B cell (primary cell): ENCODE measurements around the gene WT1. TPM values are rescaled to one million over a fixed set of nuclear protein-coding genes. Genes with fewer than 3 reads are reported as not detected.

Source experiments
- ATAC-seq: fragments of 200-7000 bp; cut with Tn5 transposase; one replicate; pipeline ENCODE4 v1.10.0; 2021; ENCODE audit warnings: low read depth, mild to moderate bottlenecking, moderate number of reproducible peaks, moderate library complexity
- CTCF ChIA-PET: fragments of 350-600 bp; sonication (Branson Sonifier 250); formaldehyde crosslinking; loops from one replicate; lab custom pipeline; 2021; ENCODE audit warnings: antibody characterized with exemption, inconsistent platforms; lab: Charles Lee
- POLR2A ChIA-PET: fragments of 350-600 bp; sonication (Branson Sonifier 250); formaldehyde crosslinking; loops from one replicate; lab custom pipeline; 2021; ENCODE audit warnings: antibody characterized with exemption; lab: Charles Lee
- DNase-seq: peaks from one replicate; pipeline ENCODE4 v3.0.0; 2013
- H2AFZ ChIP-seq: 2 replicates; pipeline ENCODE4 v1.6.1; 2012; ENCODE audit warnings: mild to moderate bottlenecking, low read depth, low read length; ENCODE audit not compliant: insufficient read depth, poor library complexity, severe bottlenecking
- H3K27ac ChIP-seq, 2 donors: 1 replicate in 1 of 2; 2 replicates in 1 of 2; pipeline ENCODE4 v1.5.1; 2012 to 2013; ENCODE audit warnings: low read length in 2 of 2, mild to moderate bottlenecking in 2 of 2, moderate library complexity in 1 of 2
- H3K27me3 ChIP-seq, 4 experiments: fragments of 200-600 bp in 1 of 4; sonication (generic) in 1 of 4; replicated peaks in 1 of 4; 1 replicate in 2 of 4; 2 replicates in 2 of 4; pipeline versions ENCODE4 v1.6.1 to v1.7.0; 2013 to 2016; ENCODE audit warnings: low read length in 3 of 4, mild to moderate bottlenecking in 2 of 4, mixed read lengths in 1 of 4, moderate library complexity in 1 of 4; ENCODE audit not compliant: insufficient read depth in 4 of 4, control insufficient read depth in 3 of 4; ENCODE audit errors: control extremely low read depth in 1 of 4
- H3K36me3 ChIP-seq, 2 experiments: replicated peaks in 1 of 2; 1 replicate in 1 of 2; 2 replicates in 1 of 2; pipeline versions ENCODE4 v1.6.1 to v1.7.1; 2013; ENCODE audit warnings: low read length in 1 of 2; ENCODE audit not compliant: insufficient read depth in 2 of 2, control insufficient read depth in 1 of 2; ENCODE audit errors: control extremely low read depth in 1 of 2, extremely low read depth in 1 of 2
- H3K4me1 ChIP-seq, 2 donors: fragments of 200-600 bp in 1 of 2; sonication (generic) in 1 of 2; 1 replicate in 1 of 2; 2 replicates in 1 of 2; pipeline versions ENCODE4 v1.5.1 to v1.6.1; 2013 to 2017; ENCODE audit warnings: low read length in 2 of 2; ENCODE audit not compliant: control insufficient read depth in 2 of 2, insufficient read depth in 2 of 2
- H3K4me2 ChIP-seq: replicated peaks from 2 replicates; pipeline ENCODE3; 2012; ENCODE audit warnings: mild to moderate bottlenecking, low read depth, low read length; ENCODE audit not compliant: poor library complexity, severe bottlenecking
- H3K4me3 ChIP-seq, 5 experiments: fragments of 200-600 bp in 1 of 5; sonication (generic) in 1 of 5; 1 replicate in 3 of 5; 2 replicates in 2 of 5; pipeline versions ENCODE4 v1.5.1 to v1.7.0; 2011 to 2016; ENCODE audit warnings: low read length in 4 of 5, mild to moderate bottlenecking in 4 of 5, low read depth in 2 of 5, control low read depth in 1 of 5, moderate library complexity in 1 of 5; ENCODE audit not compliant: insufficient read depth in 1 of 5; ENCODE audit errors: control extremely low read depth in 1 of 5, extremely low read depth in 1 of 5
- H3K79me2 ChIP-seq: fragments of 200-600 bp; sonication (generic); one replicate; pipeline ENCODE4 v1.6.0; 2016; ENCODE audit warnings: low read length; ENCODE audit not compliant: control insufficient read depth, insufficient read depth
- H3K9ac ChIP-seq: fragments of 200-600 bp; sonication (generic); 2 replicates; pipeline ENCODE4 v1.6.1; 2017; ENCODE audit warnings: mild to moderate bottlenecking, low read length, moderate library complexity
- H3K9me3 ChIP-seq, 3 donors: one replicate each; pipeline versions ENCODE4 v1.6.1 to v1.7.1; 2013; ENCODE audit warnings: low read length in 2 of 3; ENCODE audit not compliant: control insufficient read depth in 2 of 3, insufficient read depth in 1 of 3; ENCODE audit errors: control extremely low read depth in 1 of 3
- H4K20me1 ChIP-seq: 2 replicates; pipeline ENCODE4 v1.6.0; 2012; ENCODE audit warnings: mild to moderate bottlenecking, low read length; ENCODE audit not compliant: insufficient read depth, control insufficient read depth, poor library complexity, severe bottlenecking
- H3K27ac Mint-ChIP-seq: one replicate; pipeline ENCODE4 v1.8.0; 2021; ENCODE audit warnings: mixed read lengths
- H3K27me3 Mint-ChIP-seq: one replicate; pipeline ENCODE4 v1.8.0; 2021; ENCODE audit warnings: mixed read lengths
- H3K4me1 Mint-ChIP-seq: one replicate; pipeline ENCODE4 v1.8.0; 2021; ENCODE audit warnings: mixed read lengths
- H3K4me3 Mint-ChIP-seq: one replicate; pipeline ENCODE4 v1.8.0; 2021; ENCODE audit warnings: mixed read lengths
- H3K9me3 Mint-ChIP-seq: one replicate; pipeline ENCODE4 v1.8.0; 2022; ENCODE audit warnings: mixed read lengths; ENCODE audit not compliant: insufficient read depth
- CTCF ChIP-seq: fragments of 200-600 bp; IDR thresholded peaks from one replicate; pipeline ENCODE4 v1.8.0; 2022; ENCODE audit warnings: antibody characterized with exemption, mild to moderate bottlenecking
- EZH2 ChIP-seq: IDR thresholded peaks from 2 replicates; pipeline ENCODE4 v1.6.1; 2012; ENCODE audit warnings: borderline replicate concordance, low read depth, mild to moderate bottlenecking, moderate library complexity, low read length; ENCODE audit not compliant: insufficient read depth, poor library complexity, severe bottlenecking
- WGBS: methylation state at CpG from one replicate; pipeline ENCODE4 v1.1.5; 2013; ENCODE audit warnings: missing lambda C conversion rate; ENCODE audit not compliant: insufficient coverage; 5-methylcytosine and 5-hydroxymethylcytosine counted together
- intact Hi-C: fragments of 100-400 bp; cut with micrococcal nuclease; formaldehyde crosslinking; loops from one replicate; pipeline ENCODE4 v1.10.0; 2022
- polyA plus RNA-seq: library from polyadenylated mRNA; depleted of rRNA; stranded (reverse); fragments of >200 nt; gene quantifications from 2 replicates; pipeline ENCODE4 v1.2.3, GENCODE V29; 2012
- total RNA-seq, 2 donors: library from RNA; stranded (reverse); fragments of 120-200 nt in 1 of 2; gene quantifications; 1 replicate in 1 of 2; 2 replicates in 1 of 2; pipeline versions ENCODE4 v1.2.3 to v1.2.4, GENCODE V29; 2013 to 2022

WT1 gene
- total and polyA plus RNA-seq, 2 donors (not counting 1 experiment from before 2014, with no cell fraction given) = not detected

- H3K4me1 ChIP-seq = no peaks in the 10 kb centered on the region
- no peak for ATAC-seq
- intact Hi-C loops = no loop called here
- DNase-seq = no peak
- no peak overlapping the region for H3K27ac ChIP-seq
- no peaks in the 10 kb centered on the region for H3K36me3 ChIP-seq
- H3K9me3 Mint-ChIP-seq = no peaks in the 10 kb centered on the region
- H3K79me2 ChIP-seq = no peaks in the 10 kb centered on the region
- H3K4me3 Mint-ChIP-seq = no peak overlapping the region
- H3K27ac Mint-ChIP-seq = no peak overlapping the region
- H3K4me1 Mint-ChIP-seq = no peaks in the 10 kb centered on the region
- POLR2A ChIA-PET = no interaction called here
- H4K20me1 ChIP-seq = no peaks in the 10 kb centered on the region
- no peak overlapping the region for H2AFZ ChIP-seq
- TF ChIP-seq CTCF = no peak
- TF ChIP-seq EZH2 = no peak
- 46% methylated on average over 9 of the region's 10 CpGs for WGBS
- no peak overlapping the region for H3K4me2 ChIP-seq
- H3K9ac ChIP-seq = no peak overlapping the region
- H3K4me3 ChIP-seq = no peak overlapping the region
- peaks cover 0 to 6% (median 0%) of the 10 kb centered on the region in 4 experiments for H3K27me3 ChIP-seq
- CTCF ChIA-PET = no interaction called here
- peaks cover 18% of the 10 kb centered on the region for H3K27me3 Mint-ChIP-seq
- no peaks in the 10 kb centered on the region for H3K9me3 ChIP-seq
These were observed 46.2 kb downstream of the WT1 start for GRCh38 chr11:32388871-32389770.

- Mint-ChIP-seq H3K4me3 (no peak overlapping the region), H3K4me1 (no peaks in the 10 kb centered on the region), H3K27ac (no peak overlapping the region), H3K9me3 (no peaks in the 10 kb centered on the region), H3K27me3 (peaks cover 20% of the 10 kb centered on the region)
- no peaks in the 10 kb centered on the region for H3K79me2 ChIP-seq
- no peaks in the 10 kb centered on the region for H3K36me3 ChIP-seq
- DNase-seq (no peak), ATAC-seq (no peak)
- WGBS = no CpG with 5 or more reads among the region's 4 CpGs
- no peak overlapping the region for H3K27ac ChIP-seq
- no peak overlapping the region for H3K4me3 ChIP-seq
- POLR2A ChIA-PET = no interaction called here
- CTCF ChIA-PET = no interaction called here
- no peak overlapping the region for H3K9ac ChIP-seq
- peaks cover 0 to 2% (median 0%) of the 10 kb centered on the region in 4 experiments for H3K27me3 ChIP-seq
- H3K4me2 ChIP-seq = no peak overlapping the region
- no peaks in the 10 kb centered on the region for H3K9me3 ChIP-seq
- TF ChIP-seq EZH2 (no peak), CTCF (no peak)
- intact Hi-C loops = no loop called here
- no peaks in the 10 kb centered on the region for H4K20me1 ChIP-seq
- H2AFZ ChIP-seq = no peak overlapping the region
- H3K4me1 ChIP-seq = no peaks in the 10 kb centered on the region
These were observed 47.0 kb downstream of the WT1 start for GRCh38 chr11:32388365-32388764.
